Stimulated activated CD8-positive, alpha-beta memory T cell treated with anti-CD3 and anti-CD28 coated beads, Interleukin-12 subunit alpha, Interleukin-12 subunit beta, amount 100 ng/mL, for 1 hour (primary cell): ENCODE data around the gene ERC2.

Experiments
- DNase-seq: peaks from one replicate; pipeline ENCODE4 v3.0.0-alpha.2; 2020; ENCODE audit warnings: low read depth

The ERC2 gene

GRCh38 chr3:55923626-55924025 is 544.6 kb downstream of the ERC2 start:
- no peak for DNase-seq

- no peak for DNase-seq
These were observed 545.1 kb downstream of the ERC2 start for GRCh38 chr3:55923207-55923606.

GRCh38 chr3:55912880-55913279 is 555.4 kb downstream of the ERC2 start:
- no peak for DNase-seq

- no peak for DNase-seq
These were observed 557.0 kb downstream of the ERC2 start for GRCh38 chr3:55911266-55911665.

GRCh38 chr3:55910543-55910942 is 557.7 kb downstream of the ERC2 start:
- no peak for DNase-seq

GRCh38 chr3:55909373-55909772 is 558.9 kb downstream of the ERC2 start:
- no peak for DNase-seq

- no peak for DNase-seq
These were observed 560.7 kb downstream of the ERC2 start for GRCh38 chr3:55907616-55908015.

GRCh38 chr3:55906896-55907295 is 561.4 kb downstream of the ERC2 start:
- no peak for DNase-seq

GRCh38 chr3:55904716-55905115 is 563.6 kb downstream of the ERC2 start:
- no peak for DNase-seq

GRCh38 chr3:55903680-55904079 is 564.6 kb downstream of the ERC2 start:
- DNase-seq, result no peak

- DNase-seq, result no peak
These were observed 565.9 kb downstream of the ERC2 start for GRCh38 chr3:55902221-55902900.

GRCh38 chr3:55899887-55900286 is 568.4 kb downstream of the ERC2 start:
- no peak for DNase-seq

GRCh38 chr3:55897573-55898224 is 570.6 kb downstream of the ERC2 start:
- no peak for DNase-seq

- no peak for DNase-seq
These were observed 572.2 kb downstream of the ERC2 start for GRCh38 chr3:55895897-55896566.

- no peak for DNase-seq
These were observed 573.7 kb downstream of the ERC2 start for GRCh38 chr3:55894605-55895004.

- no peak for DNase-seq
These were observed 575.1 kb downstream of the ERC2 start for GRCh38 chr3:55893045-55893664.

GRCh38 chr3:55891106-55891505 is 577.2 kb downstream of the ERC2 start:
- no peak for DNase-seq

GRCh38 chr3:55888282-55888885 is 579.9 kb downstream of the ERC2 start:
- no peak for DNase-seq

GRCh38 chr3:55885721-55886120 is 582.5 kb downstream of the ERC2 start:
- no peak for DNase-seq

GRCh38 chr3:55884491-55885285 is 583.6 kb downstream of the ERC2 start:
- no peak for DNase-seq

GRCh38 chr3:55884066-55884465 is 584.2 kb downstream of the ERC2 start:
- no peak for DNase-seq

GRCh38 chr3:55882006-55882405 is 586.3 kb downstream of the ERC2 start:
- DNase-seq, result no peak
